Fibroblast of the aortic adventitia (primary cell): ENCODE measurements around the gene ZDHHC4. TPM values are rescaled to one million over a fixed set of nuclear protein-coding genes. Genes with fewer than 3 reads are reported as not detected.

Experiments
- DNase-seq: peaks from one replicate; pipeline ENCODE4 v3.0.0-alpha.2; 2010; ENCODE audit warnings: low read depth
- H3K4me3 ChIP-seq: 2 replicates; pipeline ENCODE4 v1.5.1; 2011; ENCODE audit warnings: low read depth, mild to moderate bottlenecking, control low read depth, low read length, moderate library complexity
- CTCF ChIP-seq: IDR thresholded peaks from 2 replicates; pipeline ENCODE4 v1.5.1; 2011; ENCODE audit warnings: mild to moderate bottlenecking, low read length, control low read depth, inconsistent platforms; ENCODE audit not compliant: insufficient read depth
- total RNA-seq: library from RNA; depleted of rRNA; stranded (reverse); fragments of >200 nt; gene quantifications from 2 replicates; pipeline ENCODE4 v1.2.3, GENCODE V29; 2012; ENCODE audit warnings: low replicate concordance

ZDHHC4 gene
- total RNA-seq, 1 donor = 51.2 TPM

DNA sequence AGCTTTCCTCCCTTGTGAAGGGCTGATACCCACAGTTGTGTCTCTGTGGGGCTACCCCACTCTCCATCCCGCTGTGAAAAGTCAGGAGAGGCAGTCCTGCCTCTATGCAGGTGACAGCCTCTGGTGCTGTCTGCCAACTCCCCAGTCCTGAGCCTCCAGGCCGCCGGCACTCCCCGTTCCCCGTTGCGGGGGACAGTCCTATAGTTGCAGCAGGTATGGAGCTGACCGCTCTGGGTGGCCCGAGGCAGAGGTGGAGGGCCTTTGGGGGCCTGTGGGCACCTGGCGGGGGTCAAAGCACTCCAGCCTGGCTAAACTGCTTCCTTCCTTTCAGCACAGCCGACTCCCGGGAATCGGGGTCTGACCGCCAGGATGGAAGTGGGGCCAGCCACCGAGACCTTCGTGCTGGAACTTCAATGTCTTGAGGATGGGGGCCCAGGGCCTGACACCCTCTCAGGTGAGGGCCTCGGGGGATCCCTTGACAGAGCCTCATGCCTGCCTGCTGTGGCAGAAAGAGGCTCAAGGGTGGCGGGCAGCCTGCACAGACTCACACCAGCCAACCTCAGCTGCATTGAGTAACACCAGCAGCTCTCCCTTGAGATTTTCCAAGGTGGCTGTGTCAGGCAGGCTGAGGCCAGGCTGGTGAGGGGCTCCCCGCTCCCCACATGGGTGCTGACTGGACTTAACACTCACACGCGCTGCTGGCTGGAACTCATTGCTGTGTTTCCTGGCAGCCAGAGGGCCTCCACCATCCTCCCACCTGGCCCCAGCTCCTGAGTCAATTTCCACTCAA lies 39.8 kb downstream of the ZDHHC4 start:
- no peak for DNase-seq
- TF ChIP-seq CTCF = no peak
- no peak overlapping the region for H3K4me3 ChIP-seq

DNA sequence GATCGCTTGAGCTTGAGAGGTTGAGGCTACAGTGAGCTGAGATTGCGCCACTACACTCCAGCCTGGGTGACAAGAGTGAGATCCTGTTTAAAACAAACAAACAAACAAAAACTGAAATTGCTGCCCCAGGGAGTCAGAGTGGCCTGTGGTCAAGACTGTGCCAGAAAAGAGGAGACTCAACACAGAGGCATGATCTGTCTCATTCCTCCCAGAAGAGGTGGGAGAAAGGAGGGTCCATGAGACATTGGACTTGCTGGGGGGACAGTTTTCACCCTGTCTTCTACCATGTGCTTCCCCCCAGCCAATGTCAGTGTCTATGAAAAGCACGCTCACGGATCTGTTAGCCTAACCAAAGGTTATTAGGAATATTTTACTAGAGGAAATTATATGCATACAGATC lies 41.4 kb downstream of the ZDHHC4 start:
- no peak for TF ChIP-seq CTCF
- no peak overlapping the region for H3K4me3 ChIP-seq
- DNase-seq = no peak

DNA sequence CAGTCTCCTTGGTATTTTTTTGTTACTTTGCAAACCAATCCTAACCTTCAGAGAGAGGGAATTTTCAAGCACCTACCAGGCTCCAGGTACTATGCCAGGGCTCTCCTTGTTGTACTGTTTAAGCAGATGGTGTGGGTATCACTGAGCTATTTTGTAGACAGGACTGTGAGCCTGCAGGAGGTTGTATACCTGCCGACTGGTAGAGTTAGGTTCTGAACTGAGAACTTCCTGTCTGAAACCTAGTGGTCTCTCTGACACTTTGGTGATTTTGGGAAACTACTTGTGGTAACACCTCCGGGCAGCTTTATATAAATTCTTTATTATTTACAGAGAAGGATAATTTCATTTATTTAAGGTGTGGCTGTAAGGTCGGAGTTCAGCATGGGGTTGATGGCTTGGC lies 42.7 kb downstream of the ZDHHC4 start:
- no peak for TF ChIP-seq CTCF
- no peak for DNase-seq
- no peak overlapping the region for H3K4me3 ChIP-seq

- TF ChIP-seq CTCF = no peak
- H3K4me3 ChIP-seq = no peak overlapping the region
- DNase-seq = no peak
Observed at GRCh38 chr7:6621195-6622133, 44.2 kb downstream of the ZDHHC4 start.

GRCh38 chr7:6622134-6622710 lies 45.0 kb downstream of the ZDHHC4 start:
- no peak overlapping the region for H3K4me3 ChIP-seq
- no peak for TF ChIP-seq CTCF
- no peak for DNase-seq

DNA sequence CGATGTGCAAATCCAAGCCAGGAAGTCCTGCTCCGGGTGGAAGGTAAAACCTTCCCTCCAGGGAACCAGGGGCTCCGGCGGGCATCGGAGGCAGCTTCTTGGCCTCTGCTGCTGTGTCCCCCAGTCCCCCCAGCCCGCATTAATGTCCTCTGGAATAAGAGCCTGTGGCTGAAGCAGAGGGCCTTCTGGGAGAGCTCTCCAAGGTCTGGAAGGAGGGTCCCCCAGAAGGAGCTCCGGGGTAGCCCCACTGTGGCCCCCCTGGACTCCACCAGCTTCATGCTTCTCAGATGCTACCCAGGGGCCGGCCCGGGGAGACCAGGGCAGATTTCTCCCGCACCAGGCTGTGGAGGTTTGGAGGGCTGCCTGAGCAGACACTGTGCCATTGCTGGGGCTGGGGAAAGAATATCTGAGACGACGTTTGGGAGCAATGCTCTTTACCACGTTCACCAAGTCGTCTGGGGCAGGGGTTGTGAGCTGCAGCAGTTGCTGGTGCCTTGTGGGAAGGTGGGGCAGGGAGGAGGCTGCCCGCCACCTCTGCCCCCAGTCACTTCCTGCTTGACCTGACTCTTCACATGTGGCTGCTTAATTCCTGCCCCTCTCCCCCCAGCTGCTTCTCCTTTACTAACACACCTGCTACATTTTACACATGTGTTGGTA lies 46.5 kb downstream of the ZDHHC4 start:
- no peak for DNase-seq
- no peak for TF ChIP-seq CTCF
- no peak overlapping the region for H3K4me3 ChIP-seq
